ENCODE data around the gene FGF1.

FGF1 gene

GRCh38 chr5:142639455-142639854 lies 46.4 kb downstream of the FGF1 start:
- DNase-seq: no peak

GRCh38 chr5:142637871-142638270 lies 48.0 kb downstream of the FGF1 start:
- DNase-seq: no peak

GRCh38 chr5:142636698-142637324 lies 49.1 kb downstream of the FGF1 start:
- DNase-seq: no peak

- DNase-seq: no peak
These were observed 49.8 kb downstream of the FGF1 start for GRCh38 chr5:142636093-142636492.

GRCh38 chr5:142634216-142635011 lies 51.5 kb downstream of the FGF1 start:
- DNase-seq: no peak

GRCh38 chr5:142630927-142631539 lies 54.9 kb downstream of the FGF1 start:
- no peak for DNase-seq

GRCh38 chr5:142627383-142628217 lies 58.3 kb downstream of the FGF1 start:
- no peak for DNase-seq

GRCh38 chr5:142626786-142627185 lies 59.1 kb downstream of the FGF1 start:
- no peak for DNase-seq

GRCh38 chr5:142626099-142626498 lies 59.8 kb downstream of the FGF1 start:
- no peak for DNase-seq

GRCh38 chr5:142621227-142621626 lies 64.7 kb downstream of the FGF1 start:
- DNase-seq: no peak

- DNase-seq: no peak
These were observed 66.1 kb downstream of the FGF1 start for GRCh38 chr5:142619815-142620214.

GRCh38 chr5:142618130-142618523 lies 67.8 kb downstream of the FGF1 start:
- no peak for DNase-seq

GRCh38 chr5:142617416-142618129 lies 68.3 kb downstream of the FGF1 start:
- no peak for DNase-seq

- no peak for DNase-seq
These were observed 69.9 kb downstream of the FGF1 start for GRCh38 chr5:142615948-142616347.

- DNase-seq: no peak
These were observed 71.8 kb downstream of the FGF1 start for GRCh38 chr5:142614054-142614453.

- no peak for DNase-seq
These were observed 72.6 kb downstream of the FGF1 start for GRCh38 chr5:142613271-142613671.

GRCh38 chr5:142612494-142613270 lies 73.2 kb downstream of the FGF1 start:
- no peak for DNase-seq

GRCh38 chr5:142611154-142611553 lies 74.7 kb downstream of the FGF1 start:
- peak; percentile 59 for DNase-seq

GRCh38 chr5:142610176-142611001 lies 75.5 kb downstream of the FGF1 start:
- no peak for DNase-seq

GRCh38 chr5:142609142-142609541 lies 76.7 kb downstream of the FGF1 start:
- no peak for DNase-seq

- DNase-seq: no peak
These were observed 77.8 kb downstream of the FGF1 start for GRCh38 chr5:142608081-142608480.

Measured in CD4-positive, alpha-beta T cell treated with Interleukin-21 for 1 hour (primary cell).